GM19099 (cell line): ENCODE data around the gene TPBGL.

Experiments
- POLR2A ChIP-seq: IDR thresholded peaks from 3 replicates; pipeline ENCODE4 v1.6.1; 2011; ENCODE audit warnings: low read depth; ENCODE audit not compliant: insufficient read length; ENCODE audit errors: extremely low read depth

The TPBGL gene

DNA sequence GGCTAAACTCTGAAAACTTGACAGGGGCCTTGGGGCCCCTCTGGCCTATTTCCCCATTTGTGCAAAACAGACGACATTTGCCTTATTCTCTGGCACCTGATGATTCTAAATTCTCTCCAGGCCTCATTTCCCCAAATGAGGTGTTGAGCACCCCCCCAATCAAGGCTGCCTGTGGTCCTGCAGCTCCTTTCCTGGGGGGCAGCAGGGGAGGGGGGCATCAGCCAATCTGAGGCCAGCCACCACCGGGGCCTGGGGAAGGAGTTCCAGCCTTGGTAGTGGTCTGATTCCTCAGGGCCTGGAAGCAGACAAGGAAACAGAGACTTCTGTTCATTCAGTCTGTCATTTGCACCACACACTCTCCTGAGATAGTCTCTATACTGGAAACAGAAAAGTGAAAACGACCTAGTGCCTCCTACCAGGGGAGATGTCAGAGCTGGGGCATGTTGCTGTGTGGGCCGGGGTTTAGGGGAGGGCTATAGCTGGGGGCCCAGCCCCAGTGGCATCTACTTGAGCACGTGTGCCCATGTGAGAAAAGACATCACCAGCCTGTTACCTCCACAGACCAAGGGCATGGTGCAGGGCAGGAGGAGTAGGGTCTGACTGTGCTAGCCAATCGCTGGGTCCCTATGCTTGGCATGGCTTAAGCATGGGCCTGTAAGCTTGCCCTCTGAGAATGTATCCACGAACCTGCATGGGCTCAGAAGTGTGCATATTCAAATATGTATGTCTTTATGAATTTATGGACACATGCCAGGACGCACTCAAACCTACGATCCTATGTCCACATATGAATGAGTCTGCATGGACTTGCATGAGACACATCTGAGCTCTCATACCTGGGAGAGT lies 1.8 kb upstream of the TPBGL start:
- no peak for TF ChIP-seq POLR2A

GRCh38 chr11:75239531-75240290 lies 863 bp upstream of the TPBGL start:
- TF ChIP-seq POLR2A = no peak

- no peak for TF ChIP-seq POLR2A
Measured at GRCh38 chr11:75241036-75241905, 697 bp downstream of the TPBGL start.

DNA sequence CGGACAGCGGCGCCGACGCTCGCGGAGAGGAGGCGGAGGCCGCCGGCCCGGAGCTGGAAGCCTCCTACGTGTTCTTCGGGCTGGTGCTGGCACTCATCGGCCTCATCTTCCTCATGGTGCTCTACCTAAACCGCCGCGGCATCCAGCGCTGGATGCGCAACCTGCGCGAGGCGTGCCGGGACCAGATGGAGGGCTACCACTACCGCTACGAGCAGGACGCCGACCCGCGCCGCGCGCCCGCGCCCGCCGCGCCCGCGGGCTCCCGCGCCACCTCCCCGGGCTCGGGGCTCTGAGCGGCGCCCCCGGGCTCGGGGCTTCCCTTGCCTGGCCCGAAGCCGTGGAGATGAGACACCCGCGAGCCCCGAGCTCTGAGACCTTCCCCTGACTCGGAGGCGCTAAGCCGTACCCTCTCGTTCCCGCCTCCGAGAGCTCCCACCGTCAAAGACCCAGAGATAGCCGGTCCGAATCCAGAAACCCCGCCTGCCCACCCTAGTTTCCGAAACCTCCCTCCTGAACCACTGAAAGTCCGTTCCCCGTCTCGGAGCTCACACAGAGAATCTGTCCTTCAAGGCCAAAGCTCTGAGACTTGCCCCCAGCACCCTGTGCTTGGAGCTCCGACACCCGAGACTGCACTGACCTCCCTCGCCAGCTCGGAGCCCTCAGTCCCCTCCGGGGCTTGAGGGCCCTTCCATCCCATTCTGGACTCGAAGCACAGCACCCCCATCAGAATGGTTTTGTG lies 1.5 kb downstream of the TPBGL start:
- no peak for TF ChIP-seq POLR2A

DNA sequence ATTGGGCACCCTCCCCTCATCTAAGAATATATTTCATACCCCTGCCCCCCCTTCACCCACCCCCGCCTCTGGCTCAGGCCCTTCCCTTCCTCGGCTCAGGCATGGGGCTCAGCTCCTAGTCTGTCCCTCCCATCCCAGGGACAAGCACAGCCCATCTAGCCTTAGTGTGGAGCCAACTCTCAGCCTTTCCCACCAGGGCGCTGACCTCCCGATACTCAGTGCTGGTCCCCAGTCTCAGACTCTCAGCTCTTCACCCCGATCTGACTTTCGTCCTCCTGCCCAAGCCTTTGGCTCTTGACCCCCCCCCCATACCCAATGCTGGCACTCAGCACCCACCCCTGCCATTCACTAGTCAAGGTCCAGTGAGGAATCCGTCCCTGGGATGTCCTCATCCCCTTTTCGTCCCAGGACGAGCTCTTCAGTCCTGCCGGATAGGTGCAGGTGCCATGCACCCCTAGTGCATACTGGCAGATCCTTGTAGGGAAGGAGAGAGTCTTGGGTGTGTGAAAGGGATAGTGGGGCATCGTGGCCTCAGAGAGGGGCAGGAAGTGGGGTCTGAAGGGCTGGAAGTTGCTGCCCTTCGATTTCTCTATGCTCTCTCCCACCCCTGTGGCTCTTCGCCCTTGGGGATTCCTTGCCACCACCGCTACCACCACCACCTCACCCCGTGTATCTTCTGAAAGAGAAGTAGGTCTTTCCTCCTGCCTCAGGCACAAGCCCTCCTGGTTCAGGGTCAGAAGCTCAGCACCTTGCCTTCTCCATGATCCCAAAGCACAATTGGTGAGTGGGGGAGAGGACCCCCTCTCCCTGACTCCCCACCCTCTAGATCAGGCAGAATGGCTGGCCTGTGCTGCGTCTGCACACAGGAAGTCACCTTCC lies 2.4 kb downstream of the TPBGL start:
- no peak for TF ChIP-seq POLR2A

GRCh38 chr11:75244052-75244814 lies 3.7 kb downstream of the TPBGL start:
- TF ChIP-seq POLR2A = no peak

- no peak for TF ChIP-seq POLR2A
Measured at GRCh38 chr11:75245356-75246005, 4.9 kb downstream of the TPBGL start.

DNA sequence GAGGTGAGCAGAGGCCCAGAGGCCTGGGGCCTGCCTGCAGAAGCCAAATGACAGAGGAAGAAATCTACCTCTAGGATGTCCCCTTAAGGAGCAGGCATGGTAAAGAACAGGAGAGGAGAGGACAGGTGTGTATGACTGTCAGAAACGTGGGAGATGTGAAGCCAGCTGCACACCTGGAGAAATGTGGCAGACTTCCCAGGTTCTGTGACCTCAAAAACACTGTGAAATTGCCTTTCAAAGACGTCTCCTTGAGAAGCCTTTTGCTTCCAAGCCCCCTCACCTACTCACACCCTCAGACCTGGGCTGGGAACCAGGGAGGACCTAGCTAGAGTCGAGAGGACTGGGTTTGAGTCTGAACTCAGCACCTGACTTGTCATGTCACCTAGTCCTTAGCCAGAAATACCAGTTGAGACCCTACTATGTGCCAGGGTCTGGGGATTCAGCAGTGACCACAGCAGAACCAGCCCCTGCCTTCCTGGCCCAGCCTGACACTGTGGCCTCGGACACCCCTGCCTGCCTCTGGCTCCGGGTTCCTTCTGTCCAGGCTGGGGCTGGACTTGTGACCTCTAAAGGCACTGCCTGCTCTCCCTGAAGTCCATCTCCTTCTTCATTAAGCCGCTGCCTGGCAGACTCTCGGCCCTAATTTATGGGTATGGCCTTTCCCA lies 5.6 kb downstream of the TPBGL start:
- no peak for TF ChIP-seq POLR2A

DNA sequence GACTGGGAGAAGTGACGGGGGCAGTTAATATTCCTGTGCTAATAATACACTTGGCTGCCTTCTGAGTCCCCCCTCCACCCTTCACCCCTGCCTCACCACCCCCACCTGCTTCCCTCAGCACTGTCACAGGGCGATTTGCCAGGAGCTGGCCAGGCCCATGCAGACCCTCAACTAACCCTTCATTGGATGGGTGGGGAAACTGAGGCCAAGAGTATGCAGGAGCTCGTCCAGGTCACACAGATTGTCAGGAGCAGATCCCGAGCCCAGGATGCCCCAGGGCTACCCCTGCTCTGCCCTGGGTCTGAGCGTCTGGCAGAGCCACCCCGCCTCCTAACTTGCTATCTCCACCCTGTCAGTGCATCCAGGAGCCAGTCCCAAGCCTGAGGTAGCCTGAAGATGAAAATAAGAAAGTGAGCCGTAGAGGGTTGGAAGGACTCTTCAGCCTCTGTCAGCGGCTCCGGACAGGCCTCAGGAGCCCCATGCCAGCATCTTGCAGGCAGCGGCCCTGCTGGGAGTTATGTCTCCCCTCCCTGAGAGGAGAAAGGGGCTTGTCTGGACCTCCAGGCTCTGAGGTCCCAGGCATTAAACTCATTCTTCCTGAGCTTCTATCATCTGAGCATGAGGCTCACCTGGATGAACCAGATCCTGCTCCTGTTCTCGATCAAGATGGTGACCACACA lies 6.2 kb downstream of the TPBGL start:
- TF ChIP-seq POLR2A = no peak

DNA sequence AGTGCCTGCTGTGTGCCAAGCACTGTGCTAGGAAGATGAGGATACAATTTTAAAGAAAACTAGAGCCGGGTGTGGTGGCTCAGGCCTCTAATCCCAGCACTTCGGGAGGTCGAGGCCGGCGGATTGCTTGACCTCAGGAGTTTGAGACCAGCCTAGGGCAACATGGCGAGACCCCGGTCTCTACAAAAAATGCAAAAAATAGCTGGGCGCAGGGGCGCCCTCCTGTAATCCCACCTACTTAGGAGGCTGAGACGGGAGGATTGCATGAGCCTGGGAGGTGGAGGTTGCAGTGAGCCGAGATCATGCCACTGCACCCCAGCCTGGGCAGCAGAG lies 8.3 kb downstream of the TPBGL start:
- TF ChIP-seq POLR2A = no peak

- TF ChIP-seq POLR2A = no peak
Measured at GRCh38 chr11:75249704-75250103, 9.1 kb downstream of the TPBGL start.
